ENCODE results near the gene GPS1.

The GPS1 gene

GRCh38 chr17:82047379-82047778 is 4.3 kb upstream of the GPS1 start:
- no peak for DNase-seq

DNA sequence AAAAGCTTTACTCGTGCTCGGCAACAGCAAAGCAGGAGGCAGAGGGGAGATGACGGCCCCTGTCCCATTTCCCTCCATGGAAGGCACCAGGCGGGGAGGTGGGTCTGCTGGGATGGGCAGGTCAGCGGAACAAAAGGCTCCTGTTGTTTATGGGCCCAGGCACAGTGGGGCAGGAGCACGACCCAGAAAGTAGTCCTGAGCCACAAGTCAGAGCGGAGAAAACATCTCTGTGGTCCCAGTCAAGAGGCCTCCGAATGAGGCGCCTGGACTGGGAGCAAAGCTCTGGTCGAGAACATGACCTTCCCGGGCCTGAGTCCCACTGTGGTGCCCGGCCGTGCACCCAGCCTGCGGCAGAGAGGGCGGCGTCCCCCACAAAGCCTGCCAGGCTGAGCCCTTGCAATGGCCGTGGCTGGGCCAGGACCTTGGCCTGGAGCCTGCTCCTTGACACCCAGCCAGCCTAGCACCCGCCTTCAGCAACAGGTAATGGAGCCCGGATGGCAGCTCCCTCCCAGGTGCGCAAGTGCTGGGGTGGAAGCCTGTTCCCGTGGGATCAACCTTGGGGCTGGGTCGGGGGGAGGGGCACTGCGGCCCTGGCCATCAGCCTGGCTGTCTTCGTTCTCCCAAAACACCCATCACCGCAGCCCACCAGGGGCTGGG is 3.7 kb upstream of the GPS1 start:
- no peak for DNase-seq

GRCh38 chr17:82048571-82048971 is 3.1 kb upstream of the GPS1 start:
- no peak for DNase-seq

DNA sequence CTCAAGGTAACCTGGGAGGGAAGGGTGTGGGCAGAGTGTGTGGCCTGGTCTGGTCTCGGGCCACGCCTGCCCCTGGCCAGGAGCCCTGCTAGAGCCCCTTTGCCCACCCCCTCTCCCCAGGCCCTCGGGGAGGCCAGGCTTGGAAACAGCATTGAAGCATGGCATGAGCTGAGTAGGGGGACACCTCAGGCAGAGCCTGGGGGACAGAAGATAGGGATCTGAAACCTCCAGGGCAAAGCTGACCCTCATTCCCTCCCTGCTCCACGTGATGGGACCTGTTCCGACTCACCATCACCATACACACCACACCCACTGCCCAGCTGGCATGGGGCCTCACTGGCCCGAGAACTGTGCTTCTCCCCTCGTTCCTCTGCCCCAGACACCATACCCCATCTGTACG is 2.6 kb upstream of the GPS1 start:
- no peak for DNase-seq

GRCh38 chr17:82049521-82049971 is 2.2 kb upstream of the GPS1 start:
- DNase-seq, result no peak

- DNase-seq, result no peak
Measured at GRCh38 chr17:82050152-82050760, 1.4 kb upstream of the GPS1 start.

GRCh38 chr17:82050761-82051641 is 697 bp upstream of the GPS1 start:
- no peak for DNase-seq

DNA sequence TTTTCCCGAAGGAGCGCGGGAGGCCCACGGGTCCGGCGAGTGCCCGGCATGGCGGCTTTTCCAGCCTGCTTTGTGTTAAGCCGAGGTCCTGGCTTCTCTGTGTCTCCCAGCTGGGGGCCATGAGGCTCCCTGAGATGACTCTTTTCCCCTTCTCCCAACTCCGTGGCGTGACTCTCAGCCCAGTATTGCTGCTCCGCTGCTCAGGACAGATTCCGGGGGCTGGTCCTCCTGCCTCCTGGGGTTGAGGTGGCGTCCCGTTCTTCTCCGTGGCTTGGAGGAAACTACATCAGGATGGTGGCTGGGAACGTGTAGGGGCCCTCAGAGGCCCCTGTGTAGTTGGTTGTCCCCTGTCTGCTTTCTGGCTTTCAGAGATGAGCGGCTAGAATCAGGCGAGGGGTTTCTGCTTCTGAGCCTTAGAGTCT is 951 bp downstream of the GPS1 start:
- no peak for DNase-seq

GRCh38 chr17:82053130-82053529 is 1.4 kb downstream of the GPS1 start:
- DNase-seq, result no peak

- no peak for DNase-seq
Measured at GRCh38 chr17:82053556-82054263, 2.0 kb downstream of the GPS1 start.

DNA sequence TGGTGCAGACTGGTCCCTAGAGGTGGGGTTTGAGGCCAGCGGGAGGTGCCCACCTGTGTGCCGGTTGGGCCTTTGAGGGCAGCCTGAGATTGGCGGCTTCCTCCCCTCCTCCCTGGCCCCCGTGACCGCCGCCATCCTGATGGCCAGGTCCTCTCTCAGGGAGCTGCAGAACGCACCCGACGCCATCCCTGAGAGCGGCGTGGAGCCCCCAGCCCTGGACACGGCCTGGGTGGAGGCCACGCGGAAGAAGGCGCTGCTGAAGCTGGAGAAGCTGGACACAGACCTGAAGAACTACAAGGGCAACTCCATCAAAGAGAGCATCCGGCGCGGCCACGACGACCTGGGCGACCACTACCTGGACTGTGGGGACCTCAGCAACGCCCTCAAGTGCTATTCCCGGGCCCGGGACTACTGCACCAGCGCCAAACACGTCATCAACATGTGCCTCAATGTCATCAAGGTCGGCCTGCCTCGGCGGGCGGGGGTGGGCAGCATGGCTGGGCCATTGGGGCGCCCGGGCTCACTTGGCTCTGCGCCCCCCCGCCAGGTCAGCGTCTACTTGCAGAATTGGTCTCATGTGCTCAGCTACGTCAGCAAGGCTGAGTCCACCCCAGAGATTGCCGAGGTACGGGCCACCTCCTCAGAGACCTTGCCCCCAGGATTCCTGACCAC is 2.8 kb downstream of the GPS1 start:
- no peak for DNase-seq

GRCh38 chr17:82055023-82055964 is 3.6 kb downstream of the GPS1 start:
- no peak for DNase-seq

- no peak for DNase-seq
Measured at GRCh38 chr17:82055965-82056728, 4.4 kb downstream of the GPS1 start.

GRCh38 chr17:82056729-82057621 is 5.3 kb downstream of the GPS1 start:
- no peak for DNase-seq

DNA sequence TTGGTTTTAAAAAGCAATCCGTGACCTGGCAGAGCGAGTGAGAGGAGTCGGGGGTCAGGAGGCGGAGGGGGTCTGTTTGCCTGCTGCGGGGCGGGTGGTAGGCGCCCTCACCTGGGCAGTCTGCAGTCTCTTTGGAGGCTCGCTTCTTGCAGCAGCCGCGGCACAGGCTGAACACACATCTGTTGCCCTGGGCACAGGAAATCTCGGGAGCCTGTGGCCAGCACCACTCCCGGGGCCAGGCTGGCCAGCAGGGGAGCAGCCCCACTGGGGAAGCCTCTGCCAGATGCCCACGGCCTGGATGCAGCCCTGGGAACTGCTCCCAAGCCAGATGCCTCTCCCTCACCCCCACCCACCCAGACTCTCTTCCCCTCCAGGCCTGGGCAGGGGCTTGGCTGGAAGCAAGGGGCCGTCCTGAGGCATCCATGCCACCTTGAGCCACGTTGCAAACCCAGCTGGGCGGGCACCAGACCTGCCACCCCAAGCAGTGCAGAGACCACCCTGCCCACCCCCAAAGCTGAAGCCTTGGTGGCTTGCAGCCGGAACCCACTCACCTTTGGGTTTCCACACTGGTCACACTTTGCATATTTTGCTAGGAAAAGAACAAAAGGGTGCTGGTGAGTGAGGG is 6.6 kb downstream of the GPS1 start:
- DNase-seq, result no peak

GRCh38 chr17:82058855-82059249 is 7.2 kb downstream of the GPS1 start:
- DNase-seq, result no peak

DNA sequence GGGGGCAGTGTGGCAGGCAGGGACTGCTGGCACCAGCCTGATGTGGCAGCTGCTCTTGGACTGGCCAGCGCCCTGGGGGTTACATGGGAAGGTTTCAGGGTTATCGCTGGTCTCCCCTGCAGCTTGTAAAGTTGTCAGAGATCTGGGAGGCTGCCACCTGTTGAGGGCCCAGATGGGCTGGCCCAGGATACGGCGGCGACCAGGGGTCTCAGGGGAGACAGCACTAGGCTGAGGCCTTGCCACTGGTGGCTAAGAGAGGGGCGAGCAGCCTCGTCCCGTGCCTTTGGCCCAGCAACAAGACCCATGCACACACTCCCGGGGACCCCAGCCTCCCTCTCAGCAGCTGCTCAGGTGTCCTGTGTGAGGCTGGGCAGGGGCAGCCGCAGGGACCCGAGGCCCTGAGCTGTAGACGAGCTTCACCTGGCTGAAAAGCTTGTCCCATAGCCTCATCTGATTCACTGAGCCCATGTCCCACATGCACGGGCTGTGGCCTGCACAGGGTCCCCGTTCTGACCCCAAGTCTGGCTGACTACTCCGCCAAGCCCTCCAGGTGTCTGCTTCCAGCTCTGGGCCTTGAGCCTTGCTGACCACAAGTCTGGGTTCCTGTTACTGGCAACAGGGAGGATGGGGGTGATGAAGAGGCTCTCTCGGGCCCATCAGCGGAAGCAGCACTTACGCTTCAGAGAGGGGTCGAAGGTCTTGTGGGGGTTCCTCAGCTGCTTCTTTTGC is 7.7 kb downstream of the GPS1 start:
- no peak for DNase-seq

GRCh38 chr17:82060001-82060380 is 8.3 kb downstream of the GPS1 start:
- DNase-seq, result no peak
